ENCODE measurements around the gene HMOX1. TPM values are rescaled to one million over a fixed set of nuclear protein-coding genes. Genes with fewer than 3 reads are reported as not detected.

HMOX1 gene
- total and polyA plus RNA-seq, 9 donors: 11.5 to 36.0 (median 24.8) TPM

DNA sequence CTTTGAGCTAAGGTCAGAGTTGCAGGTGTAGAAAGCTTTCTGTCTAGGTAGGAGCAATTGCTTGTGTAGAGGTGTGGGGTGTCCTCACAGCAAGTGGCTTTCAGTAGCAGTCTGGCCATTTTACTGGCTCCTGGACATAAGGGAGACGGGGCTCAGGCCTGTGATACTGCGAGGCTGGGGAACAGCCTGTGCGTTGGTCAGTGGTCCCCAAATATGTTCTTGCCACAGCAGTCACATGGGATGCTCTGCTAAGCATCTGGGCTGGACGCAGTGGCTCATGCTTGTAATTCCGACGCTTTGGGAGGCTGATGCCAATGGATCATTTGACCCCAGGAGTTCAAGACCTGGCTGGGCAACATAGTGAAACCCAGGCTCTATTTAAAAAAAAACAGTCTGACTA is 21.0 kb downstream of the HMOX1 start:
- Histone ChIP-seq H3K9me3 (replicated peaks; ENCODE audit: control insufficient read depth, low read depth, low read length) (no peaks in the 10 kb centered on the region), H3K4me3 (ENCODE audit: low read length) (no peak overlapping the region), H3K27me3 (ENCODE audit: control insufficient read depth, insufficient read depth, low read length) (no peaks in the 10 kb centered on the region), H3K4me1 (ENCODE audit: control insufficient read depth, insufficient read depth, low read length) (peaks cover 21% of the 10 kb centered on the region), H3K27ac (ENCODE audit: low read length) (no peak overlapping the region), H3K36me3 (ENCODE audit: control insufficient read depth, insufficient read depth, low read length) (peaks cover 44% of the 10 kb centered on the region)
- DNase-seq: no peak
- 87% methylated on average over 6 of the region's 6 CpGs for WGBS (ENCODE audit: insufficient coverage)

DNA sequence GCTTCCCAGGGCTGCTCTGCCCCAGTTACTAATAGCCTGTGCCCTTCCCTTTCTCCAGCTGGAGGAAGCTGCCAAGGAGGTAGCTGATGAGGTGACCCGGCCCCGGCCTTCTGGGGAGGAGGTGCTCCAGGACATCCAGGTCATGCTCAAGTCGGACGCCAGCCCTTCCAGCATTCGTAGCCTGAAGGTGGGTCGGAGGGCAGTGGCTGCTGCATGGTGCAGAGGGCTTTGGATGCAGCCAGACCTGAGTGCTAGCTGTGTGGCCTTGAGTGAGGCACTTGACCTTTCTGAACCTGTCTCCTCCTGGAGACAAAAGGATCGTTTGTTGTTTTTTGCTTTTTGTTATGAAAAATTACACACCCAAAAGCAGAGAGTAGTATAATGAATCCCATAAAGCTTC is 22.5 kb downstream of the HMOX1 start:
- H3K4me3 ChIP-seq (ENCODE audit: low read length): no peak overlapping the region
- 82% methylated on average over 5 of the region's 7 CpGs for WGBS (ENCODE audit: insufficient coverage)
- no peaks in the 10 kb centered on the region for H3K27me3 ChIP-seq (ENCODE audit: control insufficient read depth, insufficient read depth, low read length)
- peaks cover 23% of the 10 kb centered on the region for H3K4me1 ChIP-seq (ENCODE audit: control insufficient read depth, insufficient read depth, low read length)
- H3K27ac ChIP-seq (ENCODE audit: low read length): no peak overlapping the region
- peaks cover 59% of the 10 kb centered on the region for H3K36me3 ChIP-seq (ENCODE audit: control insufficient read depth, insufficient read depth, low read length)
- no peaks in the 10 kb centered on the region for H3K9me3 ChIP-seq (replicated peaks; ENCODE audit: control insufficient read depth, low read depth, low read length)
- DNase-seq: no peak

DNA sequence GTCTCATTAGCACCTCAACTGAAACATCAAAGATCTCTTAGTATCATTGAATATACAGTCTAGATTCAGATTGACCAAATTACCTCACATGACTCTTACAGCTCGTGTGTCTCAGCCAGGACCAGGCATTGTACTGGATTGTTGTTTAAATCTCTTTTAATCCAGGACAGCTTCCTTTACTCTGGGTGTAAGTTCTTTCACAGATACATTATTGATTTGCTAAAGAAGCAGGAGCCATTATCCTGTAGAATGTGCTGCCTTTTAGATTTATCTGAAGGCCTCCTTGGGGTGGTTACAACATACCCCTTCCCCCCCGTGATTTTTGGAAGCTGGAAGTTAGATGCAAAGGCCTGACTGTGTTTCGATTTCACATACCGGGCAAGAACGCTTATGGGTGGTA is 23.3 kb downstream of the HMOX1 start:
- Histone ChIP-seq H3K36me3 (ENCODE audit: control insufficient read depth, insufficient read depth, low read length) (peaks cover 64% of the 10 kb centered on the region), H3K4me3 (ENCODE audit: low read length) (no peak overlapping the region)

DNA sequence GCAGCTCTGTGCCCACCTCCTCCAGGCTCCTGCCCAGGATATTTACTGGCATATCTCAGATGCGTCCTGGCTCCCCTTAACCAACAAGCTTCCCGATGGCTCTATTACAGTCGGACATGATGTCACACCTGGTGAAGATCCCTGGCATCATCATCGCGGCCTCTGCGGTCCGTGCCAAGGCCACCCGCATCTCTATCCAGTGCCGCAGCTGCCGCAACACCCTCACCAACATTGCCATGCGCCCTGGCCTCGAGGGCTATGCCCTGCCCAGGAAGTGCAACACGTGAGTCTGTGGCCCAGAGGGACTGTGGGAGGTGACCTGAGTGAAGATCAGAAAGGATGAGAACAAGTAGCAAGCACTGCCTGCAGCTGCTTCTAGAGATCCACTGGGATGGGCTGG is 25.5 kb downstream of the HMOX1 start:
- Histone ChIP-seq H3K27ac (ENCODE audit: low read length) (no peak overlapping the region), H3K4me1 (ENCODE audit: control insufficient read depth, insufficient read depth, low read length) (peaks cover 23% of the 10 kb centered on the region), H3K9me3 (replicated peaks; ENCODE audit: control insufficient read depth, low read depth, low read length) (no peaks in the 10 kb centered on the region), H3K36me3 (ENCODE audit: control insufficient read depth, insufficient read depth, low read length) (peaks cover 84% of the 10 kb centered on the region), H3K27me3 (ENCODE audit: control insufficient read depth, insufficient read depth, low read length) (no peaks in the 10 kb centered on the region), H3K4me3 (ENCODE audit: low read length) (no peak overlapping the region)
- 94% methylated on average over 12 of the region's 13 CpGs for WGBS (ENCODE audit: insufficient coverage)
- DNase-seq: no peak

More for the DNA sequence above, 23.3 kb downstream of the HMOX1 start:
- Histone ChIP-seq H3K9me3 (replicated peaks; ENCODE audit: control insufficient read depth, low read depth, low read length) (no peaks in the 10 kb centered on the region), H3K27ac (ENCODE audit: low read length) (no peak overlapping the region), H3K4me1 (ENCODE audit: control insufficient read depth, insufficient read depth, low read length) (peaks cover 21% of the 10 kb centered on the region), H3K27me3 (ENCODE audit: control insufficient read depth, insufficient read depth, low read length) (no peaks in the 10 kb centered on the region)
- WGBS (ENCODE audit: insufficient coverage): no CpG with 5 or more reads among the region's 5 CpGs
- no peak for DNase-seq

DNA sequence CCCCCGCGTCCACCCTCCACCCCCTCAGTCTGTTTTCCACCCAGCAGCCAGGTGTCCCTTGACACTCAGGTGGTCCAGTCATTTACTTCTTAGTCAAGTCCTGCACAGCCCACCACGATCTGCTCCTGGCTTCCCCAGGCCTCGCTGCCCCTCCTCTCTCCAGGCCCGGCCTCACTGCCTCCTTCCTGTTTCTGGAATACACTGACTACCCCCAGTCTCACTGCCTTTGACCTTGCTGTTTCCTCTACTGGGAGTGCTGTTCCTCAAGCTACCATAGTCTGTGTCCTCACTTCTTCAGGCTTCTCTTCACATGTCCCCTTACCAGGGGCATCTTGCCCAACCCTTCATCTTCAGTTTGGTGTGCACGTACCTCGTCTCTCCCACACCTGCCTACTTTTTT is 26.5 kb downstream of the HMOX1 start:
- no peak for DNase-seq

DNA sequence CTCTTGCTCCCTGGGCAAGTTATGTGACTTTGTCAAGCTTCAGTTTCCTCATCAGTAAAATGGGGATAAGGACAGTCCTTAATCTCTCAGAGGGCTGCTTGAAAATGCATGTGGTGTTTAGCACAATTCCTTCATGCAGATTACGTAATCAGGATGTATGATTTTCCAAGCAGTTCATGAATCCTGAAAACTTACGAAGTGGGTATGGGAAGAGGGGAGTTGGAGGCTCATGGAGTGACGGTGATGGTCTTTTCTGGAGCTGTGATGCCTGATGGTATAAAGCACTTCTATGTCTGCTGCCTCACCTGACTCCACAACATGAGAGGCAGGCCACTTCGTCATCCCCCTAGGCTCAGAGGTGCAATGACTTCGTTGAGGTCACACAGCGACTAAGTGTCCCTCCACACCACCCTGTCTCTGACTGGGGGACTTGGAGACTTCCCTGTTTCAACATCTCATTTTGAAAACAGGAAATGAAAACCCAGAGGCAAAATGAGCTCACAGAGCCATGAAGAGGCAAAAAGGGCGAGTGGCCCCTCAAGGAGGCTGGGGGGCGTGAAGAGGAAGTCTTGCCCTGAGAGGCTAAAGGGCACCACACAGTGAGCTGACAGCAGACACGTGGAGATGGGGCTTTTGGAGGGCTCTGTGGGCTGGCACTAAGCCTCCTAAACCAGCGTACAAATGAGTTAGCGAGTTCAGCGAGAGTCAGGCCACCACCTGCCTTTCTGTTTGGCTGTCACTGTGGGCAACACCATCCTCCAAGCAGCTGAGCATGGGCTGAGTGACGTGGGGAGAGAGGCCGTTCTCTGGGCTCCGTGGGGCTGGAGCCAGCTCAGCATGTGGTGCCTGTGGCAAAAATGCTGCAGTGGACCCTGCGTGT is 29.1 kb downstream of the HMOX1 start:
- Histone ChIP-seq H3K4me3 (ENCODE audit: low read length) (no peak overlapping the region), H3K36me3 (ENCODE audit: control insufficient read depth, insufficient read depth, low read length) (peaks cover 88% of the 10 kb centered on the region), H3K27ac (ENCODE audit: low read length) (peak overlapping the region; percentile 71), H3K9me3 (replicated peaks; ENCODE audit: control insufficient read depth, low read depth, low read length) (no peaks in the 10 kb centered on the region), H3K4me1 (ENCODE audit: control insufficient read depth, insufficient read depth, low read length) (peaks cover 19% of the 10 kb centered on the region), H3K27me3 (ENCODE audit: control insufficient read depth, insufficient read depth, low read length) (no peaks in the 10 kb centered on the region)
- WGBS (ENCODE audit: insufficient coverage): 65% methylated on average over 11 of the region's 16 CpGs
- peak; percentile 74 for DNase-seq

More for the DNA sequence above, 26.5 kb downstream of the HMOX1 start:
- no peak overlapping the region for H3K27ac ChIP-seq (ENCODE audit: low read length)
- no peak overlapping the region for H3K4me3 ChIP-seq (ENCODE audit: low read length)
- WGBS (ENCODE audit: insufficient coverage): 84% methylated on average over 5 of the region's 7 CpGs
- H3K9me3 ChIP-seq (replicated peaks; ENCODE audit: control insufficient read depth, low read depth, low read length): no peaks in the 10 kb centered on the region
- H3K4me1 ChIP-seq (ENCODE audit: control insufficient read depth, insufficient read depth, low read length): peaks cover 19% of the 10 kb centered on the region
- H3K27me3 ChIP-seq (ENCODE audit: control insufficient read depth, insufficient read depth, low read length): no peaks in the 10 kb centered on the region
- peaks cover 84% of the 10 kb centered on the region for H3K36me3 ChIP-seq (ENCODE audit: control insufficient read depth, insufficient read depth, low read length)

DNA sequence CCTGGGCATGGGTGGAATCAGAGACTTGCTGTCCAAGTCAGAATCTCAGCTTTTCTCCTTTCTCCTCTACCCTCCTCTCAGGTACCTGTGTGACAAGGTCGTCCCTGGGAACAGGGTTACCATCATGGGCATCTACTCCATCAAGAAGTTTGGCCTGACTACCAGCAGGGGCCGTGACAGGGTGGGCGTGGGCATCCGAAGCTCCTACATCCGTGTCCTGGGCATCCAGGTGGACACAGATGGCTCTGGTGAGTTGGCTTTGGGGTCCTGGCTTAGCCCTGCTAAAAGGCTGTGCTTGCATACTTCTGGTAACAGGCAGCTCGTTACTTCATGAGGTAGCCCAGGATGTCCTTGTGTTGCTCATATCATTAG is 29.8 kb downstream of the HMOX1 start:
- 90% methylated on average over 5 of the region's 6 CpGs for whole genome bisulfite sequencing (ENCODE audit: insufficient coverage)
- no peak overlapping the region for H3K4me3 ChIP-seq (ENCODE audit: low read length)
- peak overlapping the region; percentile 71 for H3K27ac ChIP-seq (ENCODE audit: low read length)

DNA sequence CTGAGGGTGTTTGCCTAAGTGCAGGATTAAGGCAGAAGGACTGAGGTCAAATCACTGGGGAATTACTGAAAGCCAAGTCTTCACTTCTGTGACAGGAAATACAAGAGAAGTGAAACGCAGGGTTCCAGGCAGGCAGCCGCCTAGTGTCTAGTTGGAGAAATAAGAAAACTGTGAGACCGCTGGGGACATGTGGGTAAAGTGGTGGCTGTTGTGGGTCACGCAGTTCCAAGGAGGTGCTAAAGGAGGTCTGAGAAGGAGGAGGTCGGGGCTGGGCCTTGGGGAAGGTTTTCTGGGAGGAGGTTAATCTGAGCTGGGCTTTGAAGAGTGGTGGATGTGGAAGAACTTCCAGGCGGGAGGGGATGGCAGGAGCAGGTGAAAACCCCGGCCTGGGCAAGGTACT is 30.2 kb downstream of the HMOX1 start:
- 68% methylated on average over 6 of the region's 7 CpGs for WGBS (ENCODE audit: insufficient coverage)
- H3K4me3 ChIP-seq (ENCODE audit: low read length): no peak overlapping the region
- peak; percentile 42 for DNase-seq
- no peaks in the 10 kb centered on the region for H3K9me3 ChIP-seq (replicated peaks; ENCODE audit: control insufficient read depth, low read depth, low read length)
- no peaks in the 10 kb centered on the region for H3K27me3 ChIP-seq (ENCODE audit: control insufficient read depth, insufficient read depth, low read length)
- peaks cover 90% of the 10 kb centered on the region for H3K36me3 ChIP-seq (ENCODE audit: control insufficient read depth, insufficient read depth, low read length)
- H3K4me1 ChIP-seq (ENCODE audit: control insufficient read depth, insufficient read depth, low read length): peaks cover 19% of the 10 kb centered on the region
- no peak overlapping the region for H3K27ac ChIP-seq (ENCODE audit: low read length)

More for the DNA sequence above, 29.8 kb downstream of the HMOX1 start:
- Histone ChIP-seq H3K4me1 (ENCODE audit: control insufficient read depth, insufficient read depth, low read length) (peaks cover 19% of the 10 kb centered on the region), H3K27me3 (ENCODE audit: control insufficient read depth, insufficient read depth, low read length) (no peaks in the 10 kb centered on the region), H3K9me3 (replicated peaks; ENCODE audit: control insufficient read depth, low read depth, low read length) (no peaks in the 10 kb centered on the region), H3K36me3 (ENCODE audit: control insufficient read depth, insufficient read depth, low read length) (peaks cover 89% of the 10 kb centered on the region)
- DNase-seq: no peak

DNA sequence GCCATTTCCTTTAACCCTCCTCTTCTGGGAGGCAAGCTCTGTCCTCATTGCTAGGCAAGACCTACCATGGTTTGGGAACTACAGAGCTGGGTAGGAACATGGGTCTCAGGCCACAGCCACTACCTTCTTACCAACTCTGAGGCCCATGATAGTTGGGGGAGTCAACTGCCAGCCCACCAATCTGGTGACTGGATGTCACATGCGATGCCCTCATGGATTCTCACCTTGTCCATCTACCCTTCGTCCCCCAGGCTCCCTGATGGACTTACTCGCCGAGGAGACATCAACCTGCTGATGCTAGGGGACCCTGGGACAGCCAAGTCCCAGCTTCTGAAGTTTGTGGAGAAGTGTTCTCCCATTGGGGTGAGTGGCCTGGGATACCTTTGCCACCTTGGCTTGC is 32.7 kb downstream of the HMOX1 start:
- no peak overlapping the region for H3K27ac ChIP-seq (ENCODE audit: low read length)
- peaks cover 86% of the 10 kb centered on the region for H3K36me3 ChIP-seq (ENCODE audit: control insufficient read depth, insufficient read depth, low read length)
- no peak overlapping the region for H3K4me3 ChIP-seq (ENCODE audit: low read length)
- WGBS (ENCODE audit: insufficient coverage): 100% methylated on average over 2 of the region's 4 CpGs
- no peaks in the 10 kb centered on the region for H3K27me3 ChIP-seq (ENCODE audit: control insufficient read depth, insufficient read depth, low read length)
- no peaks in the 10 kb centered on the region for H3K9me3 ChIP-seq (replicated peaks; ENCODE audit: control insufficient read depth, low read depth, low read length)
- DNase-seq: no peak
- peaks cover 16% of the 10 kb centered on the region for H3K4me1 ChIP-seq (ENCODE audit: control insufficient read depth, insufficient read depth, low read length)

DNA sequence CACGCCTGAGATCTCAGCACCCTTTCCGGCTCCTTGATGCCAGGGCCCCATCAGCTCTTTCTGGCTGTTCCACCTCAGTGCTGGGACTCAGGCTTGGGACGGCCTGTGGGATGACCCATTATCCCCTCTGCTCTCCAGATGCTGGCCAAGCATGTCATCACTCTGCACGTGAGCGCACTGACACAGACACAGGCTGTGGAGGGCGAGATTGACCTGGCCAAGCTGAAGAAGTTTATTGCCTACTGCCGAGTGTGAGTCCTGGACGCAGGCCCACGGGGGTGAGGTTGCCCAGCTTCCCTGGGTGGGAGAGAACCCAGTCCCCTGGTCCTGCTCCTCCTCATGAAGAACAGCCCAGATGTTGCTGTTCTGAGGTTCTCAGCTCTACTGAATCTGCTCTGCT is 36.7 kb downstream of the HMOX1 start:
- Histone ChIP-seq H3K9me3 (replicated peaks; ENCODE audit: control insufficient read depth, low read depth, low read length) (no peaks in the 10 kb centered on the region), H3K36me3 (ENCODE audit: control insufficient read depth, insufficient read depth, low read length) (peaks cover 85% of the 10 kb centered on the region), H3K27me3 (ENCODE audit: control insufficient read depth, insufficient read depth, low read length) (no peaks in the 10 kb centered on the region), H3K27ac (ENCODE audit: low read length) (no peak overlapping the region), H3K4me1 (ENCODE audit: control insufficient read depth, insufficient read depth, low read length) (no peaks in the 10 kb centered on the region), H3K4me3 (ENCODE audit: low read length) (no peak overlapping the region)
- 87% methylated on average over 9 of the region's 9 CpGs for WGBS (ENCODE audit: insufficient coverage)
- no peak for DNase-seq
